OCI-LY3 (cell line): ENCODE data around the gene EHD3.

Source experiments
- CTCF ChIP-seq: fragments of 200-600, 300-600 bp; sonication (generic); IDR thresholded peaks from 2 replicates; pipeline ENCODE4 v1.5.1; 2014; ENCODE audit warnings: antibody characterized with exemption, low read length, low read depth
- EZH2phosphoT487 ChIP-seq: fragments of 200-600 bp; shearing (Covaris generic); IDR thresholded peaks from 2 replicates; pipeline ENCODE4 v1.6.1; 2018; ENCODE audit warnings: antibody characterized with exemption, mixed run types, low read depth

GRCh38 chr2:31284107-31284506, 50.2 kb downstream of the EHD3 start:
- no peak for TF ChIP-seq CTCF
- no peak for TF ChIP-seq EZH2phosphoT487
